Ecto neural progenitor cell (in vitro differentiated cells): ENCODE measurements around the gene XYLT1.

Experiments used
- DNase-seq: peaks from one replicate; pipeline ENCODE4 v3.0.0-alpha.2; 2018; ENCODE audit warnings: low spot score

Gene XYLT1

GRCh38 chr16:17225541-17225940 lies 245.2 kb downstream of the XYLT1 start:
- DNase-seq, result no peak

- no peak for DNase-seq
Observed at GRCh38 chr16:17224879-17225281, 245.9 kb downstream of the XYLT1 start.

- DNase-seq, result no peak
Observed at GRCh38 chr16:17224350-17224749, 246.4 kb downstream of the XYLT1 start.

- DNase-seq, result no peak
Observed at GRCh38 chr16:17223576-17223975, 247.2 kb downstream of the XYLT1 start.

- DNase-seq, result no peak
Observed at GRCh38 chr16:17222871-17223401, 247.8 kb downstream of the XYLT1 start.

GRCh38 chr16:17219991-17220390 lies 250.8 kb downstream of the XYLT1 start:
- DNase-seq, result no peak

GRCh38 chr16:17215936-17216335 lies 254.8 kb downstream of the XYLT1 start:
- no peak for DNase-seq

- no peak for DNase-seq
Observed at GRCh38 chr16:17215306-17215705, 255.5 kb downstream of the XYLT1 start.

GRCh38 chr16:17213974-17214373 lies 256.8 kb downstream of the XYLT1 start:
- no peak for DNase-seq

- no peak for DNase-seq
Observed at GRCh38 chr16:17213025-17213424, 257.7 kb downstream of the XYLT1 start.

GRCh38 chr16:17212606-17213005 lies 258.2 kb downstream of the XYLT1 start:
- DNase-seq, result no peak

GRCh38 chr16:17211797-17212196 lies 259.0 kb downstream of the XYLT1 start:
- peak; percentile 55 for DNase-seq

GRCh38 chr16:17206712-17207111 lies 264.0 kb downstream of the XYLT1 start:
- no peak for DNase-seq

GRCh38 chr16:17205279-17206211 lies 265.2 kb downstream of the XYLT1 start:
- DNase-seq, result no peak

- DNase-seq, result no peak
Observed at GRCh38 chr16:17204644-17205043, 266.1 kb downstream of the XYLT1 start.

- no peak for DNase-seq
Observed at GRCh38 chr16:17204206-17204605, 266.6 kb downstream of the XYLT1 start.

- DNase-seq, result no peak
Observed at GRCh38 chr16:17203424-17203823, 267.3 kb downstream of the XYLT1 start.

GRCh38 chr16:17199135-17199534 lies 271.6 kb downstream of the XYLT1 start:
- DNase-seq, result no peak

- no peak for DNase-seq
Observed at GRCh38 chr16:17196526-17196925, 274.2 kb downstream of the XYLT1 start.

GRCh38 chr16:17194190-17194780 lies 276.5 kb downstream of the XYLT1 start:
- peak; percentile 74 for DNase-seq

GRCh38 chr16:17193566-17194100 lies 277.1 kb downstream of the XYLT1 start:
- no peak for DNase-seq

- DNase-seq, result no peak
Observed at GRCh38 chr16:17184026-17184425, 286.7 kb downstream of the XYLT1 start.
